Choroid plexus epithelial cell (primary cell): ENCODE measurements around the gene AADACL2.

ENCODE experiments used
- DNase-seq: peaks from one replicate; pipeline ENCODE4 v3.0.0-alpha.2; 2010; ENCODE audit warnings: low read depth
- H3K4me3 ChIP-seq: 2 replicates; pipeline ENCODE4 v1.5.1; 2011; ENCODE audit warnings: low read depth, mild to moderate bottlenecking, control low read depth, low read length, moderate library complexity
- CTCF ChIP-seq: conservative IDR thresholded peaks from 2 replicates; pipeline ENCODE4 v1.5.1; 2011; ENCODE audit warnings: low read depth, mild to moderate bottlenecking, control low read depth, inconsistent platforms, low read length, moderate library complexity

AADACL2 gene

GRCh38 chr3:151707216-151707615 lies 26.5 kb upstream of the AADACL2 start:
- no peak for TF ChIP-seq CTCF
- no peak overlapping the region for H3K4me3 ChIP-seq
- DNase-seq = peak; percentile 51

- H3K4me3 ChIP-seq = no peak overlapping the region
- no peak for DNase-seq
- no peak for TF ChIP-seq CTCF
Observed at GRCh38 chr3:151708868-151709267, 24.9 kb upstream of the AADACL2 start.

- TF ChIP-seq CTCF = no peak
- no peak overlapping the region for H3K4me3 ChIP-seq
- peak; percentile 69 for DNase-seq
Observed at GRCh38 chr3:151709847-151710246, 23.9 kb upstream of the AADACL2 start.

- TF ChIP-seq CTCF = no peak
- DNase-seq = no peak
- H3K4me3 ChIP-seq = no peak overlapping the region
Observed at GRCh38 chr3:151721294-151721693, 12.4 kb upstream of the AADACL2 start.

- no peak overlapping the region for H3K4me3 ChIP-seq
- no peak for DNase-seq
- no peak for TF ChIP-seq CTCF
Observed at GRCh38 chr3:151722856-151723255, 10.9 kb upstream of the AADACL2 start.

- no peak for TF ChIP-seq CTCF
- peak; percentile 52 for DNase-seq
- no peak overlapping the region for H3K4me3 ChIP-seq
Observed at GRCh38 chr3:151724576-151725562, 8.9 kb upstream of the AADACL2 start.

- DNase-seq = peak; percentile 82
- TF ChIP-seq CTCF = no peak
- no peak overlapping the region for H3K4me3 ChIP-seq
Observed at GRCh38 chr3:151726016-151726415, 7.7 kb upstream of the AADACL2 start.
